ENCODE data around the gene TEX19.

DNA sequence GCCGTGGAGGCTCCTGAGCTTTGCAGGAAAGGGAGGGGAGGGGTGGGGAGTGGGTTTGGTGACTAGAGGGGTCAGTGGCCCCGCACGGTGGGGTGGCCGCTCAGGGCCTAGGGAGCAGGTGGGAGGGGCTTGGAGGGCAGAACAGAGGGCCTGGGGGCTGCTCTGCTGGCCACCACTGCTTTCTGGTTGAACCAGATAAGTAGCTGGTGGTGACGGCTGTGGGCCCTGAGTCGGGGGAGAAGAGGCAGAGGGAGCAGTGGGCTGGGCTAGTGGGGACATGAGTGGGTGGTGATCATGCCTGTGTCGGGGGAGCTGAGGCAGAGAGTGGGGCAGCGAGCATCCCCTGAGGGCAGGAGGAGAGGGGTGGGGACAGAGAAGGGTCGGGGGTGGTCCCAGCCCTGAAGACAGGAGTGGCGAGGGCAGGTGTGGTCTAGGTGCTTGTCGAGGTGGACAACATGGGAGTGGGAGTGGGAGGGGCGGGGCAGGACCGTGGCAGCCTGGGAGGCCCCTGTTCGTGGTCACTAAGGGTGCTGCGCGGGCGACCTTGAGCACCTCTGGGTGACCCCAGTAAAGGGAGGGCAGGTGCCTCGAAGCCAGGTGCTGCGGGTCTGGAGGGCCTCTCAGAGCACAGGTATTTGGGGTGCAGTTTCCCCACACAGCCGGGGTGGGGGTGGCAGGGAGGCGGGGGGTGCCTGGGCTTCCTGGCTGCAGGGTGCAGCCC, 35.4 kb upstream of the TEX19 start:
- TF ChIP-seq SRF (IDR thresholded peaks at IDR 0.05; ENCODE audit: low read depth, low read length) (no peak), ATF2 (IDR thresholded peaks at IDR 0.05; ENCODE audit: low read length) (no peak), PHF8 (conservative IDR thresholded peaks at IDR 0.05; ENCODE audit: low read depth, low read length) (no peak)
- TF ChIP-seq, protein P1, sequence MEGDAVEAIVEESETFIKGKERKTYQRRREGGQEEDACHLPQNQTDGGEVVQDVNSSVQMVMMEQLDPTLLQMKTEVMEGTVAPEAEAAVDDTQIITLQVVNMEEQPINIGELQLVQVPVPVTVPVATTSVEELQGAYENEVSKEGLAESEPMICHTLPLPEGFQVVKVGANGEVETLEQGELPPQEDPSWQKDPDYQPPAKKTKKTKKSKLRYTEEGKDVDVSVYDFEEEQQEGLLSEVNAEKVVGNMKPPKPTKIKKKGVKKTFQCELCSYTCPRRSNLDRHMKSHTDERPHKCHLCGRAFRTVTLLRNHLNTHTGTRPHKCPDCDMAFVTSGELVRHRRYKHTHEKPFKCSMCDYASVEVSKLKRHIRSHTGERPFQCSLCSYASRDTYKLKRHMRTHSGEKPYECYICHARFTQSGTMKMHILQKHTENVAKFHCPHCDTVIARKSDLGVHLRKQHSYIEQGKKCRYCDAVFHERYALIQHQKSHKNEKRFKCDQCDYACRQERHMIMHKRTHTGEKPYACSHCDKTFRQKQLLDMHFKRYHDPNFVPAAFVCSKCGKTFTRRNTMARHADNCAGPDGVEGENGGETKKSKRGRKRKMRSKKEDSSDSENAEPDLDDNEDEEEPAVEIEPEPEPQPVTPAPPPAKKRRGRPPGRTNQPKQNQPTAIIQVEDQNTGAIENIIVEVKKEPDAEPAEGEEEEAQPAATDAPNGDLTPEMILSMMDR (IDR thresholded peaks at IDR 0.05; ENCODE audit: control extremely low read depth in 1 of 3, insufficient read depth in 1 of 3, low read depth in 1 of 3, low read length in 3 of 3): no peak
